ENCODE measurements around the gene MAPK10.

GRCh38 chr4:85942107-85942506 lies 417.7 kb downstream of the MAPK10 start:
- TF ChIP-seq POLR2AphosphoS5 (IDR thresholded peaks at IDR 0.05; ENCODE audit: low read depth, low read length) (no peak), POLR2A (IDR thresholded peaks at IDR 0.05; ENCODE audit: low read depth, low read length) (no peak), TAF1 (IDR thresholded peaks at IDR 0.05; ENCODE audit: borderline replicate concordance, low read depth, low read length) (no peak)

All from GM12892 (cell line).